NCI-H82 treated with DMSO at 0.1 percent for 48 hours (cell line): ENCODE results near the gene SLC46A1.

Source experiments
- DNase-seq: peaks from one replicate; lab custom pipeline; 2025; ENCODE audit not compliant: unreplicated experiment; lab: John Stamatoyannopoulos, UW

Gene SLC46A1

DNA sequence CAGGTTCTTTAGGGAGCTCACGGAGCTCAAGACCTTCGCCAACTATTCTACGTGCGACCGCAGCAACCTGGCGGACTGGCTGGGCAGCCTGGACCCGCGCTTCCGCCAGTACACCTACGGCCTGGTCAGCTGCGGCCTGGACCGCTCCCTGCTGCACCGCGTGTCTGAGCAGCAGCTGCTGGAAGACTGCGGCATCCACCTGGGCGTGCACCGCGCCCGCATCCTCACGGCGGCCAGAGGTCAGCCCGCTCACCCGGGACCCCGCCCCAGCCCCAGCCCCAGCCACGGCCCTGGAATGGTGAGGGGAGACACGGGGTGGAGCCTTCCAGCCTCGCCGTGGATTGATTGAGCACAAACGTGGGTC is 21.0 kb downstream of the SLC46A1 start:
- no peak for DNase-seq

- DNase-seq: no peak
Measured at GRCh38 chr17:28384281-28385036, 21.6 kb downstream of the SLC46A1 start.

- no peak for DNase-seq
Measured at GRCh38 chr17:28381141-28381825, 24.7 kb downstream of the SLC46A1 start.

DNA sequence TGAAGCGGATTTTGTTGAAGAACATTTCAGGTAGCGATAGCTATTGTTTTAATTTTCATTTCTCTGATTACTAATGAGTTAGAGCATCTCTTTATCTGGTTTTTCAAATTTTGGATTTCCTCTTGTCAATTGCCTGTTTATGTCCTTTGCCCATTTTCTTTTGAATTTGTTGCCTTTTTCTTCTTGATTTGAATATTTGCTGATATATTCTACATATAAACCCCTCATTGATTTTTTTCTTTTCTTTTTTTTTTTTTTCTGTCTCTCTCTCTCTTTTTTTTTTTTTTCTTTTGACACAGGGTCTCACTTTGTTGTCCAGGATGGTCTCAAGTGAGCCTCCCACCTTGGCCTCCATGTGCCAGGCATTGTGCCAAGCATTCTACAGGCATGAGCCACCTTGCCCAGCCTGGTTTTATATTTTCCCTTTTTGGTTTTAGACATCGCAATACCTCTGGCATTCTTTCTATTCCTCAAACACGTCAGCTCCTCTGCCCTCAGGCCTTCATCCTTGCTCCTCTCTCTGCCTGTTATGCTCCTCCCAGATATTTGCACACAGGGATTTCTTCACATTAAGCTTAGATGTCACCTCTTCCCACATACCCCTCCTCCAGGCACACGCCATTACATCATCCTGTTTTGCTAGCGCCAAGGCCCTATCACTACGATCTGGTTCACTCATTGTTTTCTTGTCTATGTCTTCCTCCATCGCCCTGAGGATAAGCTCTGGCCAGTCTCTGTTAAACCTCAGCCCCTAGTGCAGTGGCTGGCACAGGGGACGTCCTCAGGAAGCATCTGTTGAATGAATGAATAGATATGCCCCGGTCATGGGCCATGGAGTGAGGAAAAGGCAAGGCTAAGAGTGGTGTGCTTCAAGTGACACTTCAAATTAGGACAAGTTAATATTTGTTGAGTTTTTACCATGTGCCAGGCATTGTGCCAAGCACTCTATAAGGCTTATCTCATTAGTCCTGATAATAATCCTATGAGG is 25.9 kb downstream of the SLC46A1 start:
- DNase-seq: no peak

GRCh38 chr17:28372945-28373274 is 33.1 kb downstream of the SLC46A1 start:
- no peak for DNase-seq

GRCh38 chr17:28372203-28372944 is 33.6 kb downstream of the SLC46A1 start:
- no peak for DNase-seq

- peak; percentile 95 for DNase-seq
Measured at GRCh38 chr17:28371245-28372202, 34.5 kb downstream of the SLC46A1 start, which contains the start of gene SARM1. Gene SARM1, plus strand, starts transcription at chr17:28371694. Its CDS starts 339 bp downstream, at chr17:28372033.

DNA sequence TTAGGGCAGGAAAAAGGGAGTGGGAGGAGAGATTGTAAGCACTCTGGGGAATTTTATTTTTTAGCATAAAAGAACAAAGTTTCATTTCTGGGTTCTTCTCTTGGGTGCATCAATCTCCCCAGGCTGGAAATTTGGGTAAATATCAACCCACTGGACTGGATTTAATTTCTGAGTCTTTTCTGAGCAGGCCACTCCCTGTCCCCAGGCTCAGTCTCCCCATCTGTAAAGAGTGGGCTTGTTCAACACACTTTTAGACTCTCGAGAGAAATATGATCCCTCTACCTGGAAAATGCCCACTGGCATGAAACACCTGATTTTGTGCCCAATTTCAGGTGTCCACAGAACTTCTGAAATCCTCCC is 35.3 kb downstream of the SLC46A1 start:
- DNase-seq: no peak

DNA sequence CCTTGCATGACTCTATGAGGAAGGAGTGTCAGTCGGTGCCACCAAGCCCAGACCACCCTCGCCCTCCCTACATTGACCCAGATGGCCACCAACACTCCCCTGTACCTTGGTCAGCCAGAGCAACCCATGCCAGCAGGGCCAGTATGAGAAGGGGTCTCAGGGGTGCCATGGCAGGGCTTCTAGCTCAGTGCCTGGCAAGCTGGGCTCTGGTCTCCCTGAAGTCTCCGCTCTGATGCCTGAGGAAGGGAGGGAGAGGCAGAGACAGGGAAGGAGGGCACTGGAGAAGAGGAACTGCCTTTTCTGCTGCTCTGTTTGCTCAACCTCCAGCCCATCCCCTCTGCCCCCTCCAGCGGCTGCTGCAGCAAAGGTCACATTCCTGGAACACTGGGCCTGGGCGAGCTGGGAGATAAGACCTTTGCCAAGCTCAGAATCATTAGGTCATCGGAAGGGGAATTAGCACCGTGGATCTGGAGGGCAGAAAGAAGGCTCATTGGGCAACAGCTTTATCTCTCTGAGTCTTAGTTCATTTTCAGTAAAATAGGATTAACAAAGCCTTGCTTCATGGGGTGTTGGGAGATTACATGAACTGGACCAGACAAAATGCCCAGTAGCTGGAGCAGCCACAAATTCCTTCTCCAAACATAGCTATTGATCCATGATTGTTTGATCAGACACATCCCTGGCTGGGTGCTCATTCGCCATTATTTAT is 35.8 kb downstream of the SLC46A1 start, which contains the start of gene VTN:
Gene VTN, minus strand, starts transcription at position 273 of the 709 bp plus-strand sequence. Its CDS starts 104 bp downstream, at position 169.
- peak; percentile 97 for DNase-seq

- no peak for DNase-seq
Measured at GRCh38 chr17:28369684-28370034, 36.4 kb downstream of the SLC46A1 start.

DNA sequence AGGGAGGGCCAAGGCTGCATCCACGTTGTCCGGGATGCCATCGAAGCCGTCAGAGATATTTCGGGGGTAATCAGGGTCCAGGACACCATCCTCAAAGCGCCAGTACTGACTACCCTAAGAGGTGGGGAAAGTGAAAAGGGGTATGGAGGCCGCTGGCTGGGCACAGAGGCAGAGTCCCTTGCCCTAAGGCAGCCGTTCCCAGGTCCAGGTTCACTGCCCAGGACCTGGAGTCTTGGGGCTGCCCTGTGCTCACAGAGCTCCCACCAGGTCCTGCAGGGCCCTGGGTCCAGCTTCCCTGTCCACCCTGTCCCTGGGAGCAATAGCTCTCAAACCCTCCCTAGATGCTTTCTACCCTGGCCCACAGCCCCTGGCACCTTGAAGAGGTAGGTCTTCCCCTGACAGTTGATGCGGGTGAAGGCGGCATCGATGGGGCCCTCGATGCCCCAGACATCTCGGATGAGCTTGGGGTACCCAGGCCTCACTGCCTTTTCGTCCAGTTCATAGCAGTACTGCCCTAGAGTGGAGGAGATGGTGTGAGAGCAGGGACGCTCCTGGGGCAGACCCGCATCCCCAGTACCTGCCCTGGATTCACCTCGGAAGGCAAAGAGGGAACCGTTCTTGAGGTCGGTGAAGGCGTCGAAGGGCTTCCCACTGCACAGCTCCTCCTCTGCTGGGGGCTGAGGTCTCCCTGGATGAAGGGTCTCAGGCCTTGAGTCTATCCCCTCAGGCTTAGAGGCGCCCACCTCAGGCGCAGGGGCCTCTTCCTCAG is 36.9 kb downstream of the SLC46A1 start:
- DNase-seq: no peak

DNA sequence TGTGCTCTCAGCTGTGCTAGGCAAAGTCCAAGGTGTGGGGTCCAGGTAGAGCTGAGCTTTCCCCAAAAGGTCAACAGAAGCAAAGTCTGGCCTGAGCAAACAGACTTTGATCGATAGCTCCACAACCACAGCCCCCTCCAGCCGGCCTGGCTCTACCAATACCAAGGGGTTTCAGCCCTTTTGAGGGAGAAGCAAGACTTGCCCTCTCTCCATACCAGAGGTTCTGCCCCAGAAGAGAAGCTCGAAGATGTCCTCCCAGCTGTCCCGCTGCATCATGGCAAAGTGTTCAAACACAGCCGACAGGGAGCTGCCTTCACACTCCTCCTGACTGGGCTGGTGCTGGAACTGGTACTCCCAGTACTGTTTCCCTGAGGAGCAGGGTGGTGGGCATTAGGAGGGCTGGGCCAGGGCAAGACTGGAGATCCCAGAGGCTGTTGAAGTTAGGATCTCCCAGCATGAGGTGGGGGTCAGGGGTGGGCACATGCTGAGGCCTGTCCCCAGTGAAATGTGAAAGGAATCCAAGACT is 37.6 kb downstream of the SLC46A1 start:
- DNase-seq: no peak

DNA sequence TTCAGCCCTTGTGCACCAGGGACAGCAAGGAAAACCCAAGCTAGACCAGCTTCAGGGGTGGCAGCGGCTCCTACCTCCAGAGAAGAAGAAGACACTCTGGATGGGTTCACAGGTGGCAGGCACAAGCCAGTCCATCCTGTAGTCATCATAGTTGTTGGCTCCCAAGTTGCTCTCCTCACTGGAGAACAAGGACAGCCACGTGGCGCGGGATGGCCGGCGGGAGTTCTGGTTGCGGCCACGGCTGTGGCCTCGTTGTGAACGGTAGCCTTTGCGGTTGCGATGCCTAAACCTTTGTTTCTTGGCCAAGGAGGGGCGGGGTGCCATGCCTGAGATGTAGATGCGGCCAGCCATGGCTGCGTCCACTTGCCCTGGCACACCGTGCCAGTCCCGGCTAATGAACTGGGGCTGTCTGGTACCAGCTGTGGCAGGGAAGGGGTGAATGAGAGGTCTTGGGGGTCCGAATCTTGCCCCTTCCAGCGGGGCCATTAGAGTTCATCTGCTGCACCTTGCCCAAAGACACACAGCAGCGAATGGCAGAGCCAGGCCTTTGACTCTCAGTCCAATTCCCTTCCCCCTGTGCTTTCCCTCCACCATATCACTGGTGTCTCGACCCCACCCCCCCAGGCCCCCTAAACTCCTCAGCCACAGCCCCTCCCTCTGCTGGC is 38.2 kb downstream of the SLC46A1 start:
- DNase-seq: no peak

- DNase-seq: no peak
Measured at GRCh38 chr17:28366605-28367004, 39.4 kb downstream of the SLC46A1 start.

- DNase-seq: no peak
Measured at GRCh38 chr17:28365487-28365886, 40.5 kb downstream of the SLC46A1 start.

- no peak for DNase-seq
Measured at GRCh38 chr17:28364665-28365363, 41.2 kb downstream of the SLC46A1 start, which contains the start of gene SEBOX. Gene SEBOX, minus strand, starts transcription at chr17:28365199. Its CDS starts 48 bp downstream, at chr17:28365151.
